ENCODE results near the gene PTPRO.

Gene PTPRO

DNA sequence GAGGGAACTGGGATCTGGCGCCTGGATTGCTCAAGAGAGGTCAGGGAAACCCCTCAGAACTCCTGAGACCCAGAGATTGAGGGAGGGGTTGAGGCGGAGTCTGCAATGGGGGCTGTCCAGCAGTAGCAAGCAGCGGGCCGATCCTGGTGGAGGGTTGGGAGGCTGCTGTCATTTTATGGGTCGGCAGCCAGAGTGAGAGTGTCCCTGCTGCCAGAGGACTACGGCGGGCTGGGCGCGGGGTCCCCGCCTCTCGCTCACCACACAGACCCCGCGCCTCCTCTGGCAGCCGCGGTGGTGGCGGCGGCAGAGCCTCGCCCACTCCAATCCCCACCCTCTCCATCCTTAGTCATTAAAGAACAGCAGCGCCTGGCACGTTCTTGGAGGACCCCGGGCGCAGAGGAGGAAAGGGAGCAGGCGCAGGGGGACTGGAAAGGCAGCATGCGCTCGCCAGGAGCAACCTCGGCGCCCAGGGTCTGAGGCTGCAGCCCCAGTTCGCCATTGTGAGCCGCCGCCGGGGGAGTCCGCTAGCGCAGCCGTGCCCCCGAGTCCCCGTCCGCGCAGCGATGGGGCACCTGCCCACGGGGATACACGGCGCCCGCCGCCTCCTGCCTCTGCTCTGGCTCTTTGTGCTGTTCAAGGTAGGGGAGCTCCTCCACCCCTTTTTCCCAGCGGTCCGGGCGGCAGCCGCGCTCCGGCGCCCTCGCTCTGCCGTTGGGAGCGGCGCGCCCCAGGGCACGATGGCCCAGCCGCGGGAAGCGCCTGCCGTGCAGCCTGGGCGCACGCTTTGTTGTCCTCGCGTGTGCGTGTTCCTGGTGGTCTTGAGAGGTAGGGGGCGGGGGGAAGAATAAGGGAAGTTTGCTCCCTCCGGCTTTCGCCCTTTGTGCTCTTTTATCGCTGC lies at the start of gene PTPRO:
PTPRO (plus strand) TSS at position 345 of the 898 bp plus-strand sequence.
- DNase-seq (ENCODE audit: low read depth), result no peak

DNA sequence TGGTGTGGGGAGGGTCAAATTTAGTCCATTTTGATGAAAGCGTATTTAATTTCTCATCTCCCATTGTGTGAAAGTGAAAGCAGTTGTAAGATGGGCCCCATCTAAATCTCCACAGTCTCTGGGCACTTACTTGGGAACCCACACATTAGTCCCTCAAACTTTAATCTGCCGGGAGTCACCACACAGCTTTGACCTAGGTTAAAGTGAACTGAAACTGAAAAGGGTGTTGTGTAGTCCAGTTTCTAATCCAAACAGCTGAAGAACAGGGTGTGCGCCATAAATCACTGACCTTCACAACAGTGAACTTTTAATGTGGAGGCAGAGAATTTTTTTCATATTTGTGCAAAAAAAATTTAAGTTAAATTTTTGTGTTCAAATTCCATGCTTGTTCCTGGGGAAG lies 48.4 kb upstream of the PTPRO start:
- no peak for DNase-seq (ENCODE audit: low read depth)

DNA sequence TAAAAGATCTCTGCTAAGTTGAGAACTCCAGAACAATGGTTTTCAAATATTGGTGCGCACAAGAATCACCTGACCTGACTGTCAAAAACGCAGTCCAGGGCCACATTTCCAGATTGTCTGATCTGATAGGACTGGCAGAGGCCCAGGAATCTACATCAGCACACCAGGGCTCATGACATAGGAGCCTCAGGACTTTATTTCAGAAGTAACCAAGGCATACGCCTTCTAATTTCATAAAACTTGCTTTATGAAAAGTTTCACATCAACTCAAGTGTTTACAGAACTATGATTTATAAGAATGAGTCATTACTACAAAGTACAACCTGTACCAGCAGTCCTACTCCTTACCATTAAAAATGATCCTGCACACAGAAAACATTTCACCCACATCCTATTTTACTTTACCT lies 47.7 kb upstream of the PTPRO start:
- DNase-seq (ENCODE audit: low read depth), result no peak

DNA sequence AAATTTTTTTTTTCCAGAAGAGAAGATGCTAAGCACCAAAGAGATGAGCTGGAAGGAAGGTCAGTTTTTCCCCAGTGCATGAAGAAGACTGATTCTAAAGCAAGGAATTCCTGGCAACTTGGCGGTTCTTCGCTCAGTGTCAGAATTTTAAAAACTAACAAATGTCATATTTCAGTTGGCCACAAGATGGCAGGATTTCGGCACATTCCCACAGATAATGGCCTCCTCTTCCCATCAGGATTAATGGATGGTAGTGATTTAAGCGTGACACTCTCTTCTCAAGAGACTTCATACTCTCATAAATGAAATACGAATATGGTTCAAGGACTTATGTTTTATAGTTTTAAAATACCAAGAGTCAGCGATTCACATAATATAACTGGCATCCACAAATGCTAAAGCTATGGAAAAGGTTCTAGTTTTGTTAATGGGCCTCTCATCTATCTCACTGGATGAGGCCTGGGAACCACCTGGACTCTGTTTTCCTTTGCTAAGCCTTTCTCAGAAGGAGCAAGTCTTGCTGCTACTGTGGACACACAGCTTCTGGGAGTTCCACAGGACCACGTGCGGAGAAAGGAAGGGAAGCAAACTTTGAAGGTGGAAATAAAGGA lies 46.1 kb upstream of the PTPRO start:
- DNase-seq (ENCODE audit: low read depth), result no peak

DNA sequence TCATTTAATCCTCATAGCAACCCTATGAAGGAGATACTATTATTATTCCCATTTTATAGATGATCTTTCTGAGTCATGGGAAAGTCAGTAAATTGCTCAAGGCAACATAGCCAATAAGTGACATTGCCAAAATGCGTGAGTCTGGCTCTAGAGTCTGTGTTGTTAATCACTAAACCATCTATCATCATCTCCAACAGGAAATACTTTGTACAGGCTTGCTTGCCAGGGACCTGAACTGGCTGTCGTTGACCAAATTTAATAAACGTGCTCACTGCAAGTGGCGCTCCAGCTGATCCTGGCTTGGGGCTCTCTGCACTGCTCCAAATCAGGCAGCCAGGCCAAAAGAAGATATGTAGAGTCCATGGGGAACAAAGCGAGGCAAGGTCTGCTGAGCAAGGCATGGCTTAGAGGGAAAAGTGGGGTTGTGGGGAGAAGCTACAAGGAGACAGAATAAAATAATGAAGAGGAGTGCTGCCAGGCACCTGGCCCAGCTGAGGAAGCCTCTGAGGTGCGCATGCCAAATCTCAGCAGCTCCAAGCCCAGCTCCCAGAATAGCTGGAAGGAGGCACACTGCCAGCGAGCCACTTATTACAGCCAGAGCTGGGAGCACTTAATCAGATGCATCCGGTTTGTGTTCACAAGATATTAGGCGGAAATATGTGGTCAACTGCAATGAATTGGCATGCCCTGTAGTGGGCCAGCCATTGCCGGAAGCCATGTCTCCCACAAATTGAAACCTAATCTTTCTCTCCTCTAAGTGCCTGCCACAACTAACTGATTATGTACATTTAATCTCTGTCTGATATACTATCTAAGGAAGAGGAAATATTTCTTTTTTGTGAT lies 43.3 kb upstream of the PTPRO start:
- no peak for DNase-seq (ENCODE audit: low read depth)

DNA sequence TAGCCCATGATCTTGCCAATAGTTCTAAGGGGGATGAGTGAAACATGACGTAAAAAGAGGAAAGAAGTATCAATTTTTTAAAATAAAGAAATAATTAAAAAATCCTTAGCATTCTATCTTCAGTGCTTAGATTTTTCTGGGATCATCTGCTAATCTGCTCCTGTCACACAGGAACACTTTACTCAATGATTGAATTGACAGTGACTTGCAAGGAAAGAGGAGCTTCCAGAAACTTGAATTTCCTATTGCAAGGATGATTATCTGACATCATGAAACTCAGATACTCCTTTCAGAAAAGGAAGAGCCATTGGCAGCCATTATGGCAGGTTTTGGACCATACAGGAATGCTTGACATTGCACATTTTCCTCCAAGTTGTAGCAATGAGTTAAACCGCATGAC lies 41.4 kb upstream of the PTPRO start:
- no peak for DNase-seq (ENCODE audit: low read depth)

DNA sequence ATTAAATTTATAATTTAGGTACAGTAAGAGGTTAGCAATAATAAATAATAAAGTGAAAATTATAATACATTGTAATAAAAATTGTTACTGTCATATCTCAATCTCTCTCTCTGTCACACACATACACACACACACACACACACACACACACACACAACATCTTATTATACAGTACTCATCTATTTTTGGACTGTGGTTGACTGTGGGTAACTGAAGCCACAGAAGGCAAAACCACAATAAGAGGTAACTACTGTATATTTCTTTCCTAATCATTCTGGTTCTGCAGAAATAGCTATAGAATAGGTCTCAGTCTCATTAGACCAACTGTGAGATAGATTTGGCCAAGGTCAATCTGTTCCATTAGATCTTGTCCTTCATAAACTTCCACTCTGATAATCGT lies 33.1 kb upstream of the PTPRO start:
- no peak for DNase-seq (ENCODE audit: low read depth)

DNA sequence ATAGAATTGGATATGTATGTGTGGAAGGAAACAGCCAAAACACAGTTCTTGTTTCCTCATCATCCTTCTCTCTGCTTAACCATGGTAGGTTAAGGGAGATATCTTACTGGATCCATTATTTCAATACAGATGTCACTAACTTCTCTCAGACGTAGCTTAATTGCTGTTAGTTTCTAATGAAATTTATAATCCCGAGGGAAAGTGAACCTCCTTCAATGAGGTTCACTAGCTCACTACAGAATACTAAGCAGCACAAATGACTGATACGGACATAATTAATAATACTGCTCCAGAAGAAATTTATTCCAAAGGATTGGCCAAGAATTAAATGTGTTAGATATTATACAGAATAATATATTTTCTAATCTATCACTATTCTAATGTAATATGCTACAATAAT lies 28.6 kb upstream of the PTPRO start:
- DNase-seq (ENCODE audit: low read depth), result no peak

DNA sequence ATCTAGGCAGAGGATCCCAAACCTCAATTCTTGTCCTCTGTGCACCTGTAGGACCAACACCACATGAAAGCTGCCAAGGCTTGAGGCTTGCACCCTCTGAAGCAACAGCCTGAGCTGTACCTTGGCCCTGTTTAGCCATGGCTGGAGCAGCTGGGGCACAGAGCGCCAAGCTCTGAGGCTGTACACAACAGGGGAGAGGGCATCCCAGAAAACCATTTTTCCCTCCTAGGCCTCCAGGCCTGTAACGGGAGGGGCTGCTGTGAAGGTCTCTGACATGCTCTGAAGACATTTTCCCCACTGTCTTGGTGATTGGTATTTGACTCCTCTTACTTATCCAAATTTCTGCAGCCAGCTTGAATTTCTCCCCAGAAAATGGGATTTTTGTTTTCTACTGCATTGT lies 22.4 kb upstream of the PTPRO start:
- no peak for DNase-seq (ENCODE audit: low read depth)

DNA sequence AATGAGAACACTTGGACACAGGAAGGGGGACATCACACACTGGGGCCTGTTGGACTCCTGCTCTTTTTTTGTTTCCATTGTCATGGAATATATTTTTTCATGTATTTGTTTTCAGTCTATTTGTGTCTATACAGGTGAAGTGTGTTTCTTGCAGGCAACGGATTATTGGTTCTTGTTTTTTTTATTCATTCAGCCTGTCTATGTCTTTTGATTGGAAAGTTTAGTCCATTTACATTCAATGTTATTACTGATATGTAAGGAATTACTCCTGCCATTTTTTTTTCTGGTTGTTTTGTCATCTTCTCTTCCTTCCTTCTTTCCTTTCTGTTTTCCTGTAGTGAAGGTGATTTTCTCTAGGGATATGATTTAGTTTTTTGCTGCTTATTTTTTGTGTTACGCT lies 18.0 kb upstream of the PTPRO start:
- DNase-seq (ENCODE audit: low read depth), result no peak

DNA sequence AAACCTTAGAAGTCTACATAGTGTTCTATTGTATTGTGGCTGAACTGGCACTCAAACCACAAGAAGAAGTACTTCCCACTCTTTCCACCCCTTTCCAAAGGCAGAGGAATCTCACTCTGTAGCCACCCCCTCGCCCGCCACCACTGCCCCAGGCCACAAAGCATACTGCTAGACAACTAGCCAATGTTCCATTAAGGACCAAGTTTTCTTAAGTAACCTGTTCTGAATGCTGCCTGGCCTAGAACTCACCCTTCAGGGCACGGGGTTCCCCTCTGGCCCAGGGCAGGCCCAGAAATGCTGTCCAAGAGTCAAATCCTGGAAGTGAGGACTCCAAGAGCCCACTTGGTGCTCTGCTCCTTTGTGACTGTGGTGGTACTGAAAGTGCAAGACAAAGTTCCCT lies 15.7 kb upstream of the PTPRO start:
- DNase-seq (ENCODE audit: low read depth), result no peak

DNA sequence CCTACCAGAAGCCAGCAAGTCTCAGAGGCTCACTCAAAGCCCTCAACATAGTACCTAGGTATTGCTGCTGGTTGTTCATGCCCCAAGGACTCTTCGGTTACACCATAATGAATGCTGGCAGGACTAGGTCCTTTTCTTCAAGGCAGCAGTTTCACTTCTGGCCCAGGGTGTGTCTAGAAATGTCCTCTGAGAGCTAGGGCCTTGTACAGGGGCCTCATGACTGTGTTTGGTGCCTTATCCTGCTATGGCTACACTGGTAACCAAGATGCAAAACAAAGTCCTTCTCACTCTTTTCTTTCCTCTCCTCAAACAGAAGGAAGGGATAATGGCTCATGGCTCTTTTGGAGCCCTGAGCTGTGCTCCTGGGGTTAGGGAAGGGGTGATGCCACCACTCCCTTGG lies 15.2 kb upstream of the PTPRO start:
- DNase-seq (ENCODE audit: low read depth), result no peak

DNA sequence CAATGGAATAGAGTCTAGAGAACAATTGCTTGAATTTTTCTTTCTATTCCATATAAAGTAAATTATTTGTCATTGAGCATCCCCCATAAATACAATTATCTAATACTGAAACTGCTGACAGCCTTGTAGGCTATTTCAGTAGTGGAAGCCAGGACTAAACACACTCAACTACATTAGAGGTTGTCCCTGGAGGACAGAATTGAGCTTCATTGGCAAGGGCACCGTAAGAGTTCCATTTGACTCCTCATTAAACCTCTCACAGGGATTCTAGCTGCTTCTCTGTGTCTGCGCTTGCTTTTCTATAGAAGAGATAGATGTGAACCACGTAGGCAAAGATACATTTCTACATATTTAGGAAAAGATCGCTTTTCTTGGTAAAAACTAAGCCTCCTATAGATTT lies 3.5 kb upstream of the PTPRO start:
- no peak for DNase-seq (ENCODE audit: low read depth)

DNA sequence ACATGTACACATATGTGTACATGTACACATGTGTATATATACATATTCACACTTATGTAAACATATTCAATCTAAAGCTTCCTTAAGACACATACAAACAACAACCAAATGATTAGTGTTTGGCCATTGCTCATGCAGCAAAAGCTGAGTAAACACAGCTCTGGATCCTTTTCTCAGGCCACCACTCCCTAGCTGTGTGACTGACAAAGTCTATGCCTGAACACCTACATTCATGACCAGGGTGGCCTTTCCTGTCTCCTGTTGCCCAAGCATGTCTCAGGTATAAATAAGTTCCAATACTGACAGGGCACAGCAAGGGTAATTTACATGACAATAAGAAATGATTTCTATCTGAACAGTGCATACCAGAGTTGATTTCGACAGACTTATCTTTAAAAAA lies 1.4 kb upstream of the PTPRO start:
- DNase-seq (ENCODE audit: low read depth), result no peak

DNA sequence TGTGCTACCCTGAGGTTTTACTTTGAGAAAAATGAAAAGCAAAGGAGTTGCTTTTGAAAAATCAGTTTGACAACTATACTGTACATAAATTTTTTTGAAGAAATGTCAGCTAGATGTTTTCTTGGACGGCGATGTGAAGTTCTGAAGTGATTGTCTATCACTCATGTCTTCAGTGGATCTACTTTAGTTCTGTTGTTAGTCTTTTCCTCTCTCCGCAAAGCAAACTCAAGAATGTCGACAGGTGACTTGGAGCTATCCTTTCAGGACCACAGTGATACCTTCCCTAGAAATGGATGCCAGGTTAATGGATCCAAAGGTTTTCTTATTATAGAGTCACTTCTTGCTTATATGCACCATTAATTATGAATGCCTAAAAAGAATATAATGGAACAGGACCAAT lies 1.2 kb downstream of the PTPRO start:
- no peak for DNase-seq (ENCODE audit: low read depth)

DNA sequence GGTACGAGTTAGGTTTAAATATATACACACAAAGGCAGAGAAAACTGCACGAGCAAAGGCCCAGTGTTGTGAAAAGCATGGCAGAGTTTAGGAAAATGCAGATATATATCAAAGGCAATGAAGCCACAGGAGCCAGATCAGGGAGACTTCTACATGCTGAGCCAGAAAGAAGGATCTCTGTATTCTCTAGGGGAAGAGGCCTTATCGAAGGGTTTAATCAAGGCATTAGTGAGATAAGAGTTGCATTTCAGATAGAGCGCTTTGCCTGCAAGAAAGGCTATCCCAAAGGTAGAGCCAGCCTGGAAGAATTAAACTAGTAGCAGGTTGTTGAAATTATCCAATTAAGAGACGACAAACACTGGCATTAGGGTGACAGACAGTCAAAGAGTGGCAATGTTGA lies 7.6 kb downstream of the PTPRO start:
- no peak for DNase-seq (ENCODE audit: low read depth)

DNA sequence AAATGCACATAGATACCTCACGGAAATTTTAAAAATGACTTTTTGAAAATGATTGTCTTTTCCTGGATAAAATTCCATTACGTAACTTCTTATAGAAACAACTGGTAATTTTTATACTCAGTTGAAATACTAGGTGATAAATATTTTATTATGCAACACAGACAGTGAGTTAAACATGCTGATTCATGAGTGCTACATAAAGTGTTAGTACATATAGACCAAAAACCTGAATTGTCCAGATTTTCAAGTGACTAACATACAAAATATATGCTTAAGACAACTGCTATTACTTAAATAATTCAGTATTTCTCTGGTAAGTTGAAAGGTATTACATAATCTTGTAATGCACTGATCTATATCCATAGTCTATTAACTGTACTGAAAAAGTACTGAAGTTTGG lies 11.9 kb downstream of the PTPRO start:
- DNase-seq (ENCODE audit: low read depth), result no peak

DNA sequence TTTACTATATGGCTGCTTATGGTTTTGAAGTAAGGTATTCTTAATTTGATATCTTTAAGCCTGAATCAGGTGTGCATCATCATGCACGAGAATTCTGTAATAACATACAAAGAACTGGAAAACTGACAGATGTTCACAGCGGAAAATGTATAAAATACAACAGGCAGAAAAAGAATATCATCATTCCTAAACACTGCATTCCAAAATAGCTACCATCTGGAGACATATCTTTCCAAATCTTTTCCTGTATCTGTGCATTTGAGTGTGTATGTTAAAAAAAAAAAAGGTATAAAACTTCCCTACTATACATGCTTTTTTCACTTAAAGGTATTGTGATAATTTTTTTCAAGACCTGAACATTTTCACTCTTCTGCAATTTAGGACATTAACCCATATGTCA lies 13.7 kb downstream of the PTPRO start:
- DNase-seq (ENCODE audit: low read depth), result no peak

DNA sequence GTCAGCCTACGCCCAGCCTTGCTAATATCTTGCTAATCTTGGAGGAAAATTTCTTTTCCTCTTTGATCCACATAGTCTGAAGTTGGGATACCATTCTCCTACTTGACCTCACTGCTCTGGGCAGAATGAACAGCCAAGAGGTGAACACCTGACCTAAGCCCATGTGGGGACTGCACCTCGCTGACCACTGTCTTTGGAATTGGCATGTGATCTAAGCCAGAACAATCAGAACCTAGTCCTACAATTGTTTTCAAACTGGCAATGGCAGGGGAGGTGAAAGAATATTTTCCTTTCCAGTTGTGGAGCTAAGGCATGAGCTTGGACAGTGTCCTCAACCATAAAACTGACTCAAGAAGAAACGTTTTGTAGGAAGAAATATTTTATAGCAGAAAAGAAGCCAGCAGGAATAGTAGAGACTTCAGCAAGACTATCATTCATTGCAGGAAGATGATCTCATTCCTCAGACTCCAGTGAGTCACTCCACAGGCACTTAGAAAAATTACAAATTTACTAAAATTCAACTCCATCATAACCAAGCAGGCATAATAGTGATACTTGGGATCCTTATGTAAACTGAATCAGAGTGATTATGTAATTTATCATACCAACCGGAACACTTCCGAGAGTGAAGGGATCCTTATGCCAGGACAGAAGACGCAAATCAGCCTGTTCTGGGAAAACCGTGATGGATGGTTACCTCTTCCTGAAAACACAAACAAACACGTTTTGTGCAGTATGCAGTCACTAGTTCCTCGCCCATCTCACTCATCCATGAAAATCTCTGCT lies 14.7 kb downstream of the PTPRO start:
- no peak for DNase-seq (ENCODE audit: low read depth)

DNA sequence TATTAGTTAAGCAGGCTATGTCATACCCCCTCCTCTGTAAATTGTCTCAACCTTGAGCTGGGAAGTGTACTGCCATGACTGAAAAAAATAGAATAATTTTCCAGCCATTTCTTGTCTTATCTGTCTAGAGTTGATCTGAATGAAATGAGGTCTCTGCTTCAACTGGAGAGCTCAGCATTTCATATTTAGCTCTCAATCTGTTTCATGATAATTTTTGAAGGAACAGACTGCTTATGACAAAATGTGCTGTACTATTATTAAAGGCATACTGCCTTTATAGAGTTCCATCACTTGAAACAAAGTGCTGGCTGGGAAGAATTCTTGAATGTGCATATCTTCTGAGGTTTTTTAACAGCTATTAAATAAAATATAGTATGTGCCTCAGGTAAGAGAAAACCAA lies 19.1 kb downstream of the PTPRO start:
- DNase-seq (ENCODE audit: low read depth), result no peak

DNA sequence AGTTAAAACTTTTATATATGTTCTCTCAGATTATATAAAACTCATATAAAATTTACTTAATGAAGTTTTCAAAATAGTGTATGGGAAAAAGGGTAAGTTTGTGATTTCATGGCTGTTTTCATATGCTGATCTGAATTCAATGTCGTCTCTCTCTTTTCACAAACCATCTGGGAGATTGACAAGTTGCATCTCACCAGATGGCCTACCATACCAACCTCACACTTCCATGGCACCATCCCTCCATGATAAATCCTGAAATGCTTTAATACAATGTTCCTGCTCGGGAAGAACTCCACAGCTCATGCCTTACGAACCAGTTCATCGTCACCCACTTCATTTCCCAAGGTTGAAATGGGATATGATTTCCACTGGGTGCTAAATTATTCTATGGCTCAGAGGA lies 22.3 kb downstream of the PTPRO start:
- no peak for DNase-seq (ENCODE audit: low read depth)

DNA sequence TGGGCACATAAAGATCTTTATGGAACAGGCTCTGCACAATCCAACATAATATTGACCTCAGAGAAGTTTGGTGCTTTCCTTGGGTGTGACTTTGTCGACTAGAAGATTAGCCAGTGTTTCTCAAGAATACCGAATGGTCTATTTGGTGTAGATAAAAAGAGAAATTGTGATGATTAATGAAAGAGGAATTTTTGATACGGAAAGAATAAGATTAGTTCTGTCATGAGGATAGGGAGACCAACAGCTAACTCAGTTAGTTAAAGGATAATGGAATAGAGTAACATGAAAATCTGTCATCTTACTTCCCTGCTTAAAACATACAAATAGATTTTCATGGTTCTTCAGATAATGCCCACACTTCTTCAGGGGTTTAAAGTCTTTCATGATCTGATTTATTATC lies 24.2 kb downstream of the PTPRO start:
- no peak for DNase-seq (ENCODE audit: low read depth)

Measured in activated T-helper 9 cell treated with anti-CD3 and anti-CD28 coated beads, Interleukin-2, amount 50 U/mL, for 16 hours (primary cell).